ENCODE measurements around the gene SPECC1L.

Gene SPECC1L

DNA sequence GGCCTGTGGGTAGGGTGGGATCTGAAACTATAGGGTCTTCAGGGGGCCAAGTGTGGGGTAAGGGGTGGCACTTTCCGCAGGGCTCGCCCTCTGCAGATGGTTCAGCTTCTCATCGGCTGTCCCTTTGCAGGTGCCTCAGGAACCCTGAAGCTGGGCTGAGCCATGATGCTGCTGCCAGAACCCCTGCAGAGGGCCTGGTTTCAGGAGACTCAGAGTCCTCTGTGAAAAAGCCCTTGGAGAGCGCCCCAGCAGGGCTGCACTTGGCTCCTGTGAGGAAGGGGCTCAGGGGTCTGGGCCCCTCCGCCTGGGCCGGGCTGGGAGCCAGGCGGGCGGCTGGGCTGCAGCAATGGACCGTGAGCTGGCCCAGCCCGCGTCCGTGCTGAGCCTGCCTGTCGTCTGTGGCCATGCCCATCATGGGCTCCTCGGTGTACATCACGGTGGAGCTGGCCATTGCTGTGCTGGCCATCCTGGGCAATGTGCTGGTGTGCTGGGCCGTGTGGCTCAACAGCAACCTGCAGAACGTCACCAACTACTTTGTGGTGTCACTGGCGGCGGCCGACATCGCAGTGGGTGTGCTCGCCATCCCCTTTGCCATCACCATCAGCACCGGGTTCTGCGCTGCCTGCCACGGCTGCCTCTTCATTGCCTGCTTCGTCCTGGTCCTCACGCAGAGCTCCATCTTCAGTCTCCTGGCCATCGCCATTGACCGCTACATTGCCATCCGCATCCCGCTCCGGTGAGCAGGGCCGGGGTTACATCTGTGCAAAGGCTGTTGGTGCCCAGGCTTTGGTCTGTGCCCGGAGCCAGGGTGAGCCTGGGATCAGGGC, 162.6 kb downstream of the SPECC1L start:
- TF ChIP-seq TCF12 (IDR thresholded peaks at IDR 0.05; ENCODE audit: low read depth) (no peak), TAF1 (IDR thresholded peaks at IDR 0.05; ENCODE audit: low read depth) (no peak), ZBTB7A (IDR thresholded peaks at IDR 0.05; ENCODE audit: low read depth) (no peak), NFIC (IDR thresholded peaks at IDR 0.05) (no peak), YY1 (IDR thresholded peaks at IDR 0.05; ENCODE audit: low read depth) (no peak), EP300 (IDR thresholded peaks at IDR 0.05; ENCODE audit: borderline replicate concordance) (no peak), FOXM1 (IDR thresholded peaks at IDR 0.05; ENCODE audit: borderline replicate concordance, low read depth) (no peak), CEBPB (IDR thresholded peaks at IDR 0.05) (no peak), CREB1 (IDR thresholded peaks at IDR 0.05; ENCODE audit: low read depth) (no peak), RAD21 (IDR thresholded peaks at IDR 0.05; ENCODE audit: low read depth) (no peak), EGR1 (IDR thresholded peaks at IDR 0.05) (no peak)
- TF ChIP-seq, protein P1, sequence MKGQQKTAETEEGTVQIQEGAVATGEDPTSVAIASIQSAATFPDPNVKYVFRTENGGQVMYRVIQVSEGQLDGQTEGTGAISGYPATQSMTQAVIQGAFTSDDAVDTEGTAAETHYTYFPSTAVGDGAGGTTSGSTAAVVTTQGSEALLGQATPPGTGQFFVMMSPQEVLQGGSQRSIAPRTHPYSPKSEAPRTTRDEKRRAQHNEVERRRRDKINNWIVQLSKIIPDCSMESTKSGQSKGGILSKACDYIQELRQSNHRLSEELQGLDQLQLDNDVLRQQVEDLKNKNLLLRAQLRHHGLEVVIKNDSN (IDR thresholded peaks at IDR 0.05) = no peak
- TF ChIP-seq, protein P2, sequence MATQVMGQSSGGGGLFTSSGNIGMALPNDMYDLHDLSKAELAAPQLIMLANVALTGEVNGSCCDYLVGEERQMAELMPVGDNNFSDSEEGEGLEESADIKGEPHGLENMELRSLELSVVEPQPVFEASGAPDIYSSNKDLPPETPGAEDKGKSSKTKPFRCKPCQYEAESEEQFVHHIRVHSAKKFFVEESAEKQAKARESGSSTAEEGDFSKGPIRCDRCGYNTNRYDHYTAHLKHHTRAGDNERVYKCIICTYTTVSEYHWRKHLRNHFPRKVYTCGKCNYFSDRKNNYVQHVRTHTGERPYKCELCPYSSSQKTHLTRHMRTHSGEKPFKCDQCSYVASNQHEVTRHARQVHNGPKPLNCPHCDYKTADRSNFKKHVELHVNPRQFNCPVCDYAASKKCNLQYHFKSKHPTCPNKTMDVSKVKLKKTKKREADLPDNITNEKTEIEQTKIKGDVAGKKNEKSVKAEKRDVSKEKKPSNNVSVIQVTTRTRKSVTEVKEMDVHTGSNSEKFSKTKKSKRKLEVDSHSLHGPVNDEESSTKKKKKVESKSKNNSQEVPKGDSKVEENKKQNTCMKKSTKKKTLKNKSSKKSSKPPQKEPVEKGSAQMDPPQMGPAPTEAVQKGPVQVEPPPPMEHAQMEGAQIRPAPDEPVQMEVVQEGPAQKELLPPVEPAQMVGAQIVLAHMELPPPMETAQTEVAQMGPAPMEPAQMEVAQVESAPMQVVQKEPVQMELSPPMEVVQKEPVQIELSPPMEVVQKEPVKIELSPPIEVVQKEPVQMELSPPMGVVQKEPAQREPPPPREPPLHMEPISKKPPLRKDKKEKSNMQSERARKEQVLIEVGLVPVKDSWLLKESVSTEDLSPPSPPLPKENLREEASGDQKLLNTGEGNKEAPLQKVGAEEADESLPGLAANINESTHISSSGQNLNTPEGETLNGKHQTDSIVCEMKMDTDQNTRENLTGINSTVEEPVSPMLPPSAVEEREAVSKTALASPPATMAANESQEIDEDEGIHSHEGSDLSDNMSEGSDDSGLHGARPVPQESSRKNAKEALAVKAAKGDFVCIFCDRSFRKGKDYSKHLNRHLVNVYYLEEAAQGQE (IDR thresholded peaks at IDR 0.05; ENCODE audit: low read depth) = no peak
- TF ChIP-seq, protein P3, sequence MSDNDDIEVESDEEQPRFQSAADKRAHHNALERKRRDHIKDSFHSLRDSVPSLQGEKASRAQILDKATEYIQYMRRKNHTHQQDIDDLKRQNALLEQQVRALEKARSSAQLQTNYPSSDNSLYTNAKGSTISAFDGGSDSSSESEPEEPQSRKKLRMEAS (IDR thresholded peaks at IDR 0.05) = no peak

DNA sequence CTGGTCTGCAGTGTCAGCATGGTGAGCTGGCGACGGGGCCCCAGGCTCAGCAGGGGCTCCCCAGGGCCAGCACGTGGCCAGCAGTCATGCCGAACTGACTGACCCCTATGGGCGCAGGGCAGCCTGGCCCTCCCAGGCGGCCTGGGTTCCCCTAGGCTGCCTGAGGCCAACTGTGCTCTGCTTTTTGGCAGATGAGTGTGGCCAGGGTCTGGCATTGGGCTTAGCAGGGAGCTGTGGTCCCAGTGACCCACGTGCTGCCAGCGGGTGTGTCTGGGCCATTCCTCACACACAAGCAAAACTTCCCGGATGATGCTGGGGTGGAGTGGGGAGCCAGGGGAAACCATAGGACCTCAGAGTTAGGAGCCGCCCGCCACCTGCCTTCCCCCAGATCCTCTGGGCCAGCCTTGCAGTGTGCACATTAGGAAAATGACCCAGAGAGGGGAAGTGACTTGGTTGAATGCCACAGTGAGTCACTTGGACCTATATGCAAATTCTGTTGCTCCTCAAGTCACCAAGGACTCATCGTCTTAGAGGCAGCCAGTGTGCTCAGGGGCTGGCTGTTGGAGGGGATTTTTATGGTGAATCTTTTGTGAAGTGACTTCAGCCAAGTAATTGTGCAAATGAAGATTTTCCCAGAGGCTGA, 163.3 kb downstream of the SPECC1L start:
- TF ChIP-seq FOXM1 (IDR thresholded peaks at IDR 0.05; ENCODE audit: borderline replicate concordance, low read depth) = no peak
- TF ChIP-seq TAF1 (IDR thresholded peaks at IDR 0.05; ENCODE audit: low read depth) = no peak
- TF ChIP-seq ZBTB7A (IDR thresholded peaks at IDR 0.05; ENCODE audit: low read depth) = no peak
- no peak for TF ChIP-seq EP300 (IDR thresholded peaks at IDR 0.05; ENCODE audit: borderline replicate concordance)
- no peak for TF ChIP-seq NFIC (IDR thresholded peaks at IDR 0.05)
- TF ChIP-seq, protein P1 (IDR thresholded peaks at IDR 0.05) = no peak
- TF ChIP-seq, protein P2 (IDR thresholded peaks at IDR 0.05; ENCODE audit: low read depth) = no peak
- TF ChIP-seq, protein P3 (IDR thresholded peaks at IDR 0.05) = no peak
- no peak for TF ChIP-seq TEAD4 (IDR thresholded peaks at IDR 0.05)
- TF ChIP-seq TCF12 (IDR thresholded peaks at IDR 0.05; ENCODE audit: low read depth) = no peak
- no peak for TF ChIP-seq YY1 (IDR thresholded peaks at IDR 0.05; ENCODE audit: low read depth)
- TF ChIP-seq EGR1 (IDR thresholded peaks at IDR 0.05) = no peak

DNA sequence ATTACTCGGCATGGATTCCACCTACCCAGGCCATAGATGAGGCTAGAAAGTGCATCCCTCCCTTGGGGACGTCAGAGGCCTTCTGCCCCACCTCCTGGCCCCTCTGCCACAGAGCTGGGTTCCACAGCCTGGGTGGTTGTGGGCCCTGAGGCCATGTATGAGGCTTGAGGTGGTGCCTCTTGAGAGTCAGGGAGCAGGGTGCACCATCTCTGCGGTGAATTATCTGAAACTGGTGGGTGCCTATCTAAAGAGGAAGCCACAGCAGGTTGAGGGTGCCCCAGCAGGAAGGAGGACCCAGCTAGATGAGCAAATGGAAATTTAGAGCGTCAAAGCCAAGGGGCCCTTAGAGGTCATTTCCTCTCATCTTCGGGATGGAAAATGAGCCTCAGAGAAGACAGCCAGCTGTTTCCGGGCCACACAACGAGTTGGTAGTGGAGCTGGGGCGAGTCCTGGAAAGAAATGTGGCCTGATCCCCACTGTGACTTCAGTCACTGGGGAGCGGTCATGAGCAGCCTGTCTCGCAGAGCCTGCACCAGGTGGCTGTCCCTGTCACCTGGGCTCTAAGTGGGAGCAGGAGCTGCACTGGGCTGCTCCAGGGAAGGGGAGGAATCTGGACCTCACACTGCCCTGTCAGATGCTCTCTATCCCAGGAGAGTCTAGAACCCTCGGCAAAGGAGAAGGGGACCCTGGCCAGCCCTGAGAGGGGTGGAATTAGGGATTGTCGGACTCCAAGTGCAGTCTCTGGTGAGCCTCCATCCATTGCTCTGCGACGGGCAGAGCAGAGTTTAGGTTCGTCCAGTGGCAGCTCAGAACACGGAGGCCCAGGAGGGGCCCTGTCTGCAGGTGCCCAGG, 164.1 kb downstream of the SPECC1L start:
- TF ChIP-seq CREB1 (IDR thresholded peaks at IDR 0.05; ENCODE audit: low read depth) (no peak), TAF1 (IDR thresholded peaks at IDR 0.05; ENCODE audit: low read depth) (no peak), TEAD4 (IDR thresholded peaks at IDR 0.05) (no peak), ZBTB7A (IDR thresholded peaks at IDR 0.05; ENCODE audit: low read depth) (no peak), CEBPB (IDR thresholded peaks at IDR 0.05) (no peak), FOXM1 (IDR thresholded peaks at IDR 0.05; ENCODE audit: borderline replicate concordance, low read depth) (no peak), YY1 (IDR thresholded peaks at IDR 0.05; ENCODE audit: low read depth) (no peak), NFIC (IDR thresholded peaks at IDR 0.05) (no peak), TCF12 (IDR thresholded peaks at IDR 0.05; ENCODE audit: low read depth) (no peak), EP300 (IDR thresholded peaks at IDR 0.05; ENCODE audit: borderline replicate concordance) (no peak), EGR1 (IDR thresholded peaks at IDR 0.05) (no peak), RAD21 (IDR thresholded peaks at IDR 0.05; ENCODE audit: low read depth) (no peak)
- TF ChIP-seq, protein P1 (IDR thresholded peaks at IDR 0.05) = no peak
- TF ChIP-seq, protein P3 (IDR thresholded peaks at IDR 0.05) = no peak
- TF ChIP-seq, protein P2 (IDR thresholded peaks at IDR 0.05; ENCODE audit: low read depth) = no peak
